LHCN-M2 (cell line): Measurements from ENCODE around the gene ING3. TPM values are rescaled to one million over a fixed set of nuclear protein-coding genes. Genes with fewer than 3 reads are reported as not detected.

Experiments used
- DNase-seq: peaks from one replicate; pipeline ENCODE4 v3.0.0-alpha.2; 2012; ENCODE audit warnings: low read depth
- total RNA-seq: library from RNA; depleted of rRNA; stranded (reverse); fragments of >200 nt; gene quantifications from 2 replicates; pipeline ENCODE4 v1.2.3, GENCODE V29; 2014; rRNA removed

The ING3 gene
- total RNA-seq, 1 experiment from 2014 or later = 20.7 TPM

- peak; percentile 49 for DNase-seq
Observed at GRCh38 chr7:121026159-121026558, 75.6 kb downstream of the ING3 start.

DNA sequence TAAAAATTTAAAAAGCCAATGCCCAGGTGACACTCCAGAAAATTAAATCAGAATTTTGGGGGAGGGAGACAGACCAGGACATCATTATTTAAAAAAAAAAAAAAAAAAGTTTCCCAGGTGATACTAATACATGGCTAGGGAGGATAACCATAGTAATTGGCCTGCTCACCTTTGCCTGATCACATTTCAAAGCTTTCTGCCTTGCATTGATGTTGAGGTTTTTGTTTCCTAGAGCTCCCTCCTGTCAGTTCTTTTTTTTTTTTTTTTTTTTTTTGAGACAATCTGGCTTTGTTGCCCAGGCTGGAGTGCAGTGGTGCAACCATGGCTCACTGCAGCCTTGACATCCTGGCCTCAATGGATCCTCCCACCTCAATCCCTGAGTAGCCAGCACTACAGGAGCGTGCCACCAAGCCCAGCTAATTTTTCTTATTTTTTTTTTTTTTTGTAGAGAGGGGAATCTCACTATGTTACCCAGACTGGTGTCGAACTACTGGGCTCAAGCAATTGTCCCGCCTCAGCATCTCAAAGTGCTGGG, 76.1 kb downstream of the ING3 start:
- DNase-seq = no peak

Other genes starting within 250 kb of the ING3 start
- 6.2 and 6.4 TPM in 2 replicates for gene TSPAN12, start 92.6 kb upstream of the ING3 start, total RNA-seq
- gene CPED1, start 37.9 kb downstream of the ING3 start, total RNA-seq = 71.4 and 75.8 TPM in 2 replicates